K562 (cell line): ENCODE results near the gene OR5A1. TPM values are rescaled to one million over a fixed set of nuclear protein-coding genes. Genes with fewer than 3 reads are reported as not detected.
A peak's percentile ranks its signal among the peaks of the same experiment; 100 is the strongest.

Experiments
- ATAC-seq: fragments of 200-7000 bp; cut with Tn5 transposase; 3 replicates; pipeline ENCODE4 v1.9.1; 2020; ENCODE audit warnings: moderate library complexity
- BruUV-seq: library from RNA; stranded (reverse); fragments of 400-500 nt; replicated peaks from 2 replicates; lab custom pipeline; 2021; lab: Mats Ljungman, UMichigan
- CTCF ChIA-PET: fragments of 300-600 bp; formaldehyde crosslinking; extraction: SDS; loops from one replicate; lab custom pipeline; 2021; ENCODE audit warnings: low intra/inter-chr PET ratio; lab: Yijun Ruan, JAX
- POLR2A ChIA-PET: fragments of 300-600, 350-650 bp; sonication (Branson Sonifier 250); formaldehyde crosslinking; extraction: SDS; loops from one replicate; lab custom pipeline; 2021; ENCODE audit warnings: antibody characterized with exemption, inconsistent platforms; lab: Yijun Ruan, JAX
- DNase-seq, 4 experiments: peaks; one replicate each; pipeline versions ENCODE4 v3.0.0 to v3.0.0-alpha.2; 2011 to 2018; ENCODE audit warnings: low spot score in 3 of 4, mixed read lengths in 3 of 4; ENCODE audit errors: extremely low read depth in 1 of 4
- FAIRE-seq: peaks from 2 replicates; lab custom pipeline; 2011; peaks lifted over from hg19 to GRCh38; lab: Jason Lieb, UNC
- H2AFZ ChIP-seq: 2 replicates; pipeline ENCODE4 v1.6.0; 2011; ENCODE audit warnings: low read depth, low read length, control low read depth, inconsistent platforms
- H3K27ac ChIP-seq: fragments of 200-600 bp; 3 replicates; pipeline ENCODE4 v1.8.0; 2011; ENCODE audit warnings: low read depth, mild to moderate bottlenecking, control low read depth, inconsistent platforms, low read length, moderate library complexity, mixed read lengths; ENCODE audit errors: extremely low read depth
- H3K27me3 ChIP-seq, 2 experiments: fragments of 300-600 bp in 1 of 2; 2 replicates in 1 of 2; 3 replicates in 1 of 2; pipeline versions ENCODE4 v1.6.0 to v1.8.0; 2011; ENCODE audit warnings: inconsistent platforms in 2 of 2, low read length in 2 of 2, mild to moderate bottlenecking in 1 of 2, mixed read lengths in 1 of 2, moderate library complexity in 1 of 2; ENCODE audit not compliant: control insufficient read depth in 2 of 2, insufficient read depth in 2 of 2
- H3K36me3 ChIP-seq: fragments of 300-600 bp; 3 replicates; pipeline ENCODE4 v1.8.0; 2011; ENCODE audit warnings: mild to moderate bottlenecking, low read length, inconsistent platforms; ENCODE audit not compliant: control insufficient read depth, insufficient read depth
- H3K4me1 ChIP-seq, 2 experiments: fragments of 200-600 bp in 1 of 2; replicated peaks in 1 of 2; 2 replicates in 1 of 2; 3 replicates in 1 of 2; pipeline versions ENCODE4 v1.5.1 to v1.8.0; 2011; ENCODE audit warnings: inconsistent platforms in 2 of 2, low read length in 2 of 2, mild to moderate bottlenecking in 1 of 2, mixed read lengths in 1 of 2, moderate library complexity in 1 of 2; ENCODE audit not compliant: control insufficient read depth in 2 of 2, insufficient read depth in 2 of 2
- H3K4me2 ChIP-seq: 2 replicates; pipeline ENCODE4 v1.6.1; 2011; ENCODE audit warnings: low read length, control low read depth, inconsistent platforms, mixed read lengths; ENCODE audit not compliant: insufficient read depth
- H3K4me3 ChIP-seq: fragments of 200-600 bp; sonication (generic), shearing (Covaris generic); 2 replicates; pipeline ENCODE4 v1.5.1; 2016; ENCODE audit warnings: control low read depth, inconsistent platforms
- H3K79me2 ChIP-seq: fragments of 200-600 bp; 3 replicates; pipeline ENCODE4 v1.8.0; 2011; ENCODE audit warnings: low read length, inconsistent platforms; ENCODE audit not compliant: control insufficient read depth, insufficient read depth
- H3K9ac ChIP-seq, 2 experiments: 2 replicates each; pipeline versions ENCODE4 v1.6.0 to v1.6.1; 2011; ENCODE audit warnings: low read depth in 2 of 2, low read length in 2 of 2, control low read depth in 1 of 2, inconsistent platforms in 1 of 2, mild to moderate bottlenecking in 1 of 2, mixed read lengths in 1 of 2; ENCODE audit not compliant: insufficient read depth in 1 of 2
- H3K9me1 ChIP-seq: one replicate; pipeline ENCODE4 v1.6.0; 2011; ENCODE audit warnings: inconsistent platforms, mild to moderate bottlenecking, low read length, moderate library complexity; ENCODE audit not compliant: control insufficient read depth, insufficient read depth
- H3K9me3 ChIP-seq: replicated peaks from 2 replicates; pipeline ENCODE4 v1.5.1; 2011; ENCODE audit warnings: low read depth, low read length, inconsistent platforms; ENCODE audit not compliant: control insufficient read depth, insufficient read depth
- H4K20me1 ChIP-seq: replicated peaks from 2 replicates; pipeline ENCODE4 v1.6.1; 2011; ENCODE audit warnings: low read length, inconsistent platforms, mixed read lengths; ENCODE audit not compliant: control insufficient read depth, insufficient read depth
- CEBPB ChIP-seq: fragments of 450-650 bp; IDR thresholded peaks from 2 replicates; pipeline ENCODE4 v1.6.1; 2016; ENCODE audit warnings: missing genetic modification characterization, missing compliant biosample characterization
- CEBPG ChIP-seq, 3 experiments: fragments of 200-800 bp in 1 of 3; sonication (Bioruptor generic) in 1 of 3; sonication (generic) in 1 of 3; formaldehyde crosslinking in 1 of 3; IDR thresholded peaks in 2 of 3; conservative IDR thresholded peaks in 1 of 3; 2 replicates each; pipeline versions ENCODE4 v1.6.1 to v1.8.0; 2016 to 2022; ENCODE audit warnings: missing compliant biosample characterization in 2 of 3, missing genetic modification characterization in 2 of 3, mild to moderate bottlenecking in 1 of 3, missing genetic modification reagents in 1 of 3
- MTA2 ChIP-seq: fragments of 450-650 bp; IDR thresholded peaks from 2 replicates; pipeline ENCODE4 v1.6.1; 2016; ENCODE audit warnings: low read depth
- NCOA2 ChIP-seq, 2 experiments: fragments of 450-650 bp; IDR thresholded peaks; 2 replicates each; pipeline ENCODE4 v1.6.1; 2018; ENCODE audit warnings: mild to moderate bottlenecking in 2 of 2, moderate library complexity in 1 of 2; ENCODE audit not compliant: partially characterized antibody in 2 of 2
- WGBS: fragments of 100-300 bp; shearing (Covaris generic); methylation state at CpG from one replicate; pipeline ENCODE4 v1.1.6; 2016; ENCODE audit warnings: low coverage, mixed read lengths; ENCODE audit not compliant: insufficient coverage; ENCODE audit errors: missing lambda C conversion rate; 5-methylcytosine and 5-hydroxymethylcytosine counted together
- in situ Hi-C: fragments of 300-500 bp; cut with MboI; formaldehyde crosslinking; loops from 4 replicates; pipeline ENCODE4 v1.15.0; 2018; ENCODE audit warnings: inconsistent platforms, mixed read lengths
- intact Hi-C: fragments of 100-400 bp; cut with micrococcal nuclease; formaldehyde crosslinking; loops from 2 replicates; pipeline ENCODE4 v1.14.2; 2022
- polyA plus RNA-seq, 8 experiments: library from polyadenylated mRNA; depleted of rRNA in 4 of 8; stranded (reverse) in 5 of 8; unstranded in 3 of 8; fragments of >200 nt; fragmentation: Nextera tagmentation in 2 of 8; fragmentation: Illumina TruSeq in 1 of 8; extraction: Ambion mirVana in 2 of 8; extraction: Trizol in 1 of 8; gene quantifications; 2 replicates each; pipeline versions ENCODE4 v1.2.1 to v1.2.3, GENCODE V29; 2011 to 2014; ENCODE audit warnings: inconsistent platforms in 1 of 8, missing spikeins in 1 of 8
- total RNA-seq, 7 experiments: library from RNA; depleted of rRNA in 6 of 7; stranded (reverse); fragments of >200 nt in 6 of 7; fragmentation: Illumina TruSeq in 2 of 7; extraction: Trizol in 2 of 7; gene quantifications; 2 replicates each; pipeline versions ENCODE4 v1.2.1 to v1.2.3, GENCODE V29; 2011 to 2021; ENCODE audit warnings: low replicate concordance in 1 of 7
- TF ChIP-seq, protein P1 (sequence below): fragments of 250-450 bp; sonication (Bioruptor Pico); IDR thresholded peaks from 2 replicates; pipeline ENCODE4 v1.5.0; 2021; ENCODE audit warnings: mild to moderate bottlenecking, moderate library complexity

OR5A1 gene
- total and polyA plus RNA-seq, 9 of the 15 experiments (the other 6 are each of a cell fraction or from before 2014, with no cell fraction given), result not detected

DNA sequence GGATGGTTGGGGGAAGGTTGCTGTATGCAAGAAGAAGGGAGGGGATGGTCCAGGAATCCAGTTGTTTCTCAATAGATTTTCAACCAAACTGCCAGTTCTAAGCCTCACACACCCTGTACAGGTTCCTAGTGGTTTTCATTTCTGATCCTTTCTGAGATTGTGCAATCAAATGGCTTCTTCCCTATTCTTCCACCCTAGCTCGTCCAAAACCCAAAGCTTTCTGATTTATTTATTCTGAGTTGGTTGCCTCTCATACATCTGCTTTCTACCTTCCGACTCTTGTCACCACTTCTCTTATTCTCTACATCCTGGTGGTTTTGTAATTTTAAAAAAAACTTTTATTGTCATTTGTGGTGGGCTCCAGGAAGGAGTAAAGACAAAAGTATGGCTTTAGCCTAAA is 22.6 kb upstream of the OR5A1 start:
- Histone ChIP-seq H3K36me3 (no peaks in the 10 kb centered on the region), H3K27ac (no peak overlapping the region), H3K27me3 (no peaks in the 10 kb centered on the region), H3K9ac (no peak overlapping the region), H3K4me2 (no peak overlapping the region), H2AFZ (no peak overlapping the region), H3K79me2 (no peaks in the 10 kb centered on the region)
- ATAC-seq (no peak), FAIRE-seq (no peak), DNase-seq (no peak)
- intact Hi-C loops, result no loop called here
- BruUV-seq, result no TSS peak
- TF ChIP-seq, protein P1, sequence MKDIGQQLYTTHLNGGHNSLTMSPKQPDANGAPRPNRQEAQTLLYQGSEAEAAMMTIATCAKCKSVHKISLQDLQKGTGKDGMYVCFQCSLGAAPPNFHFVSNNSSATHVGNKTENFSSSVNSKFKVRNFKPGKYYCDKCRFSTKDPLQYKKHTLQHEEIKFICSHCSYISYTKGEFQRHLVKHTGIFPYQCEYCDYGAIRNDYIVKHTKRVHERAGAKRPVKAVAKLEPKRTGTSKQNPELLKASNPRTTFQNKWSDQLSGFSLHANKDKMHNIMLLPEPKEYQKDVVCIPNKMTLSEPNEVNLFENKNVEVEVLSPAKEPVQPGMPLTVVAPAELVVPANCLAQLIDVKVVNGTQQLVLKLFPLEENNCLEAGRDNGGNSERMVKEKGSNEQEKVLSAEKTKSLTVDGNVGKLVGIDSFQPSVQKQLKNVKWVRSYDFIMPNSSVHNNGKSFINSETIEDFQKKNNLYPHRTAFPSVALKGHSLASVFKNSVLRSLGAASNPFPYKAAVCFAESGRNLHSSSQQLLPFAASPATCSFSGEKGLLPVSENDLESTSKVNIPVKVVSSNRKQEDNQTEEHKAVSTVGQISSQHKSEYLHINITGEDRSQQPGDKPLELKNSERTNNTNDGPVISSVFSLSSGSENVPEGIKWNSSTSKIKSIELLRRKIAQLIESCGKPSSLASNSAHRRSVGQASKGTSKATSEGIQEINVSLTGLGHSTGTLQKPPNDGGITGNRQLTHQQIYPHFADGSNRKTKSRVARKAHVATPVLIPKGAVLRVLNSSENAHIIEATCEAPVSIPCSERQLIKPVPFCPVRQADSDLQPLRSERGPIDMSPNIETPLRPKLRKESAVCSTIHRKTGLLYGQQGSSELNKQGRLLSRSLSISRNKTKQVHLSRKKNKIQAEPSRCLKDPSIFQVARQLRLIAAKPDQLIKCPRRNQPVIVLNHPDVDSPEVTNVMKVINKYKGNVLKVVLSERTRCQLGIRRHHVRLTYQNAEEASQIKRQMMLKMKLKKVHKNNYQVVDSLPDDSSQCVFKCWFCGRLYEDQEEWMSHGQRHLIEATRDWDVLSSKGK (CRISPR knock-in tag), result no peak
- no peak for TF ChIP-seq NCOA2 (IDR thresholded peaks at IDR 0.05; ENCODE audit: partially characterized antibody in 2 of 2)
- TF ChIP-seq CEBPG (CRISPR knock-in tag; IDR thresholded peaks at IDR 0.05), result no peak
- TF ChIP-seq CEBPG (tag; conservative IDR thresholded peaks at IDR 0.05 in 1 of 2, IDR thresholded peaks at IDR 0.05 in 1 of 2), result peak in 1 of 2 experiments; percentile 52; a peak in 2 of 4 replicates
- TF ChIP-seq MTA2, result no peak
- TF ChIP-seq CEBPB (tag), result peak; percentile 75
- TF ChIP-seq, all 486 proteins: peak for 2
- no peaks in the 10 kb centered on the region for H3K9me3 ChIP-seq
- H3K4me3 ChIP-seq, result no peak overlapping the region
- H3K4me1 ChIP-seq, result no peaks in the 10 kb centered on the region
- H4K20me1 ChIP-seq, result no peaks in the 10 kb centered on the region
- WGBS, result 5% methylated on average over 2 of the region's 2 CpGs
- POLR2A ChIA-PET, result interaction anchor here (0.7 kb wide), 1 partner anchor 221 kb away, joined by 3 read pairs; no protein-coding TSS in a partner anchor
- CTCF ChIA-PET, result no interaction called here
- H3K9me1 ChIP-seq, result no peaks in the 10 kb centered on the region
- in situ Hi-C loops, result no loop called here
